HL-60 (cell line): ENCODE measurements around the gene ZBTB46.
A peak's percentile ranks its signal among the peaks of the same experiment; 100 is the strongest.

Source experiments
- DNase-seq, 2 experiments: peaks; one replicate each; pipeline ENCODE4 v3.0.0-alpha.2; 2010 to 2020; ENCODE audit warnings: low read depth in 1 of 2, low spot score in 1 of 2
- H3K27ac ChIP-seq: fragments of 250-450 bp; sonication (Bioruptor Pico); replicated peaks from 2 replicates; pipeline ENCODE4 v1.5.1; 2020; ENCODE audit warnings: mild to moderate bottlenecking, moderate library complexity
- H3K27me3 ChIP-seq: fragments of 250-450 bp; sonication (Bioruptor Pico); 2 replicates; pipeline ENCODE4 v1.5.1; 2021; ENCODE audit warnings: mild to moderate bottlenecking, moderate library complexity; ENCODE audit not compliant: insufficient read depth, poor library complexity, severe bottlenecking
- H3K4me3 ChIP-seq: replicated peaks from 2 replicates; pipeline ENCODE4 v1.5.1; 2011; ENCODE audit warnings: mild to moderate bottlenecking, control low read depth, low read length; ENCODE audit not compliant: insufficient read depth
- CTCF ChIP-seq: IDR thresholded peaks from one replicate; pipeline ENCODE4 v1.5.1; 2011; ENCODE audit warnings: low read length, control low read depth, inconsistent platforms; ENCODE audit not compliant: insufficient read depth
- GABPA ChIP-seq: IDR thresholded peaks from 2 replicates; pipeline ENCODE4 v1.6.1; 2012; ENCODE audit warnings: low read depth
- POLR2AphosphoS5 ChIP-seq: IDR thresholded peaks from 2 replicates; pipeline ENCODE4 v1.6.1; 2012; ENCODE audit warnings: low read depth
- REST ChIP-seq: IDR thresholded peaks from 2 replicates; pipeline ENCODE4 v1.6.1; 2012; ENCODE audit warnings: low read depth; ENCODE audit not compliant: insufficient replicate concordance
- SPI1 ChIP-seq: IDR thresholded peaks from 2 replicates; pipeline ENCODE4 v1.6.1; 2012; ENCODE audit warnings: low read depth, mild to moderate bottlenecking, borderline replicate concordance

Gene ZBTB46

GRCh38 chr20:63734946-63735858, 95.9 kb downstream of the ZBTB46 start:
- no peaks in the 10 kb centered on the region for H3K27me3 ChIP-seq
- DNase-seq: peak in 1 of 2 experiments; percentile 70
- TF ChIP-seq GABPA: no peak
- TF ChIP-seq REST: no peak
- TF ChIP-seq CTCF: no peak
- TF ChIP-seq SPI1: no peak; the same call in 1 of the 2 replicates
- no peak; the same call in 1 of the 2 replicates for TF ChIP-seq POLR2AphosphoS5
- H3K27ac ChIP-seq: peak overlapping the region; percentile 51
- no peak overlapping the region for H3K4me3 ChIP-seq

DNA sequence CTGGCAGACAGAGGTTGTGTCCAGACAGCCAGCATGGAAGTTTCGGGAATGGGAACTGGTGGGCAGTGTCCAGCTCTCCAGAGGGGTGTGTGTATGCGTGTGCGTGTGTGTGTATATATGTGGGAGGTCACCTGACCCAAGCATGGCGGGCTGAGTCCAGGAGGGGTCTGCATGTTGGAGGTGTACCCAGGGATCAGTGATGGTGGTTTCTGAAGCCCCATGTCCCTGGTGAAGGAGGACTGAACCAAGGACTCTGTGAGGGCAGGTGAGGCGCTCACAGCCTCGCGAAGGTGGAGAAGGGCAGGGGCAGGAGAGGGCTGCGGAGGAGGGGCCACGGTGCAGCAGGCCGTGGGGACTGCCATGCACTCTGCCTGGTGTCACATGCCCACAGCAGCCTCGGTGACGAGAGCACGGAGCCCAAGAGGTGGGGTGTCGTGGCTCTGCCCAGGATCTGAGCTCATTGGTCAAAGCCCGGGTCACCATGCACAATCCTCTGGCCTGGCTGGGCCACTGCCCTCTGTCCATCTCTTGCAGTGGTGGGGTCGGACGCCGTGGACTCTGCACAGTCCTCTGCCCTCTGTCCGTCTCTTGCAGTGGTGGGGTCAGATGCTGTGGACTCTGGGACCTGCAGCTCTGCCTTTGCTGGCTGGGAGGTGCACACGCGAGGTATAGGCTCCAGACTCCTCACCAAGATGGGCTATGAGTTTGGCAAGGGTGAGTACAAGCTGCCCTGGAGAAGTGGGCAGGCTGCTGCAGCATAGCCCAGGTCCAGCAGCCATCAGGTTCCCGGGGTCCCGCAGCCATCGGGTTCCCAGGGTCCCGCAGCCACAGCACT, 96.7 kb downstream of the ZBTB46 start:
- no peak overlapping the region for H3K27ac ChIP-seq
- TF ChIP-seq SPI1 (no peak), CTCF (no peak), POLR2AphosphoS5 (no peak), GABPA (no peak), REST (no peak)

DNA sequence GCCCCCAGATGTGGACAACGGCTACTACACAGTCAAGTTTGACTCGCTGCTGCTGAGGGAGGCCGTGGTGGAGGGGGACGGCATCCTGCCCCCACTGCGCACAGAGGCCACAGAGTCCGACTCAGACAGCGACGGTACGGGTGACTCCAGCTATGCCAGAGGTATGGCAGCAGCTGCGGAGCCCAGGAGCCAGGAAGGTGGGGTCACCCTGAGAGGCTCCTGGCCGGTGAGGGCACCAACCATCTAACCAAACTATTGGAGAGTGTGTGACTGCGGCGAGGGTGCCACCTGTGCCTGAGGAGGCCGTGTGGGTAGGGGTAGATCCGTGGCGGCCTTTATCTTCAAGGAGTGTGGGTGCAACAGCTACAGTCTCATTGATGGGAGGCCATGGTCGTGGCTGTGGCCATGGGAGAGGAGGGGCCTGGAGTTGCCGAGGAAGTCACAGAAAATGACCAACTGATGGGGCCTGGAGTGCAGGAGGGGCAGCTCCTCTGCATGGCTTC, 97.4 kb downstream of the ZBTB46 start:
- no peak overlapping the region for H3K27ac ChIP-seq
- no peaks in the 10 kb centered on the region for H3K27me3 ChIP-seq
- H3K4me3 ChIP-seq: no peak overlapping the region
- TF ChIP-seq CTCF (no peak), GABPA (no peak), POLR2AphosphoS5 (no peak), REST (no peak), SPI1 (no peak)
- no peak for DNase-seq

More for the DNA sequence above, 96.7 kb downstream of the ZBTB46 start:
- no peak overlapping the region for H3K4me3 ChIP-seq
- no peaks in the 10 kb centered on the region for H3K27me3 ChIP-seq
- no peak for DNase-seq
